Spleen (tissue), 11 donors: Measurements from ENCODE around the gene MAP7D1. TPM values are rescaled to one million over a fixed set of nuclear protein-coding genes. Genes with fewer than 3 reads are reported as not detected.

ENCODE experiments used
- DNase-seq: peaks from one replicate; pipeline ENCODE4 v3.0.0-alpha.2; 2020
- H3K27ac ChIP-seq, 8 donors: fragments of 200-600 bp; sonication (generic) in 7 of 8; 1 replicate in 4 of 8; 2 replicates in 4 of 8; pipeline versions ENCODE4 v1.5.0 to v1.8.0; 2016 to 2021; ENCODE audit warnings: inconsistent platforms in 4 of 8, mild to moderate bottlenecking in 4 of 8, moderate library complexity in 1 of 8
- H3K27me3 ChIP-seq, 7 donors: fragments of 200-600 bp; sonication (generic) in 6 of 7; replicated peaks in 1 of 7; 1 replicate in 4 of 7; 2 replicates in 3 of 7; pipeline versions ENCODE4 v1.5.0 to v1.8.0; 2016 to 2021; ENCODE audit warnings: inconsistent platforms in 3 of 7, mild to moderate bottlenecking in 1 of 7
- H3K36me3 ChIP-seq, 6 donors: fragments of 200-600 bp; sonication (generic) in 5 of 6; 1 replicate in 4 of 6; 2 replicates in 2 of 6; pipeline versions ENCODE4 v1.5.0 to v1.8.0; 2016 to 2021; ENCODE audit warnings: inconsistent platforms in 2 of 6
- H3K4me1 ChIP-seq, 6 donors: fragments of 200-600 bp; sonication (generic) in 5 of 6; 1 replicate in 3 of 6; 2 replicates in 3 of 6; pipeline versions ENCODE4 v1.5.0 to v1.8.0; 2016 to 2021; ENCODE audit warnings: inconsistent platforms in 3 of 6
- H3K4me3 ChIP-seq, 8 donors: fragments of 200-600 bp; sonication (generic) in 7 of 8; 1 replicate in 4 of 8; 2 replicates in 4 of 8; pipeline versions ENCODE4 v1.5.0 to v1.8.0; 2016 to 2021; ENCODE audit warnings: inconsistent platforms in 4 of 8, mild to moderate bottlenecking in 4 of 8, moderate library complexity in 2 of 8
- H3K9me3 ChIP-seq, 8 donors: fragments of 200-600 bp; sonication (generic) in 7 of 8; 1 replicate in 4 of 8; 2 replicates in 4 of 8; pipeline versions ENCODE4 v1.5.0 to v1.8.0; 2016 to 2021; ENCODE audit warnings: inconsistent platforms in 4 of 8
- CTCF ChIP-seq, 11 experiments: fragments of 200-600 bp in 7 of 11; fragments of 450-650 bp in 4 of 11; sonication (generic) in 4 of 11; IDR thresholded peaks in 8 of 11; conservative IDR thresholded peaks in 3 of 11; 1 replicate in 7 of 11; 2 replicates in 4 of 11; pipeline versions ENCODE4 v1.4.0 to v1.8.0; 2016 to 2021; ENCODE audit warnings: antibody characterized with exemption in 11 of 11, inconsistent platforms in 4 of 11, mild to moderate bottlenecking in 1 of 11
- POLR2A ChIP-seq, 3 donors: fragments of 450-650 bp; IDR thresholded peaks; one replicate each; pipeline ENCODE4 v1.5.1; 2017; ENCODE audit warnings: antibody characterized with exemption in 3 of 3, mild to moderate bottlenecking in 1 of 3
- POLR2AphosphoS5 ChIP-seq, 3 donors: sonication (generic); formaldehyde crosslinking; IDR thresholded peaks; one replicate each; pipeline ENCODE4 v1.5.1; 2017; ENCODE audit warnings: antibody characterized with exemption in 3 of 3
- WGBS, 5 donors: extraction: QIAGEN DNeasy Blood & Tissue Kit in 3 of 5; methylation state at CpG; one replicate each; pipeline versions ENCODE4 v1.1.5 to v1.1.7; 2013 to 2018; 5-methylcytosine and 5-hydroxymethylcytosine counted together
- intact Hi-C: fragments of 100-400 bp; cut with DNase I; formaldehyde crosslinking; loops from one replicate; pipeline ENCODE4 v1.15.0; 2023; ENCODE audit warnings: low total_unique reads
- polyA plus RNA-seq, 3 donors: library from polyadenylated mRNA; stranded (reverse); fragments of 200-250 nt; gene quantifications; one replicate each; pipeline ENCODE4 v1.2.1, GENCODE V29; 2013
- total RNA-seq, 7 donors: library from RNA; depleted of rRNA in 3 of 7; stranded (reverse); fragments of >200 nt in 3 of 7; fragmentation: NEBNext Ultra II Directional in 4 of 7; extraction: Animal tissue kit (Norgen Biotek cat#: 25700) in 4 of 7; gene quantifications; one replicate each; pipeline versions ENCODE4 v1.1.0 to v1.2.1, GENCODE V29; 2016 to 2021
- donor health status: healthy with polysubstance abuse.
- donor health status: DM: no; HTN: no; CAD: no; lungs with moderate emphysema.
- donor health status: DM: no; HTN: no; CAD: no.
- donor health status: Bipolar disorder and iron deficiency.
- donor health status: healthy.
- donor health status: DM: no; HTN: no; CAD: no.
- donor health status: DM: yes; HTN: yes; CAD: no.

Gene MAP7D1
- total and polyA plus RNA-seq, 10 donors, result 30.4 to 116 (median 88.0) TPM

DNA sequence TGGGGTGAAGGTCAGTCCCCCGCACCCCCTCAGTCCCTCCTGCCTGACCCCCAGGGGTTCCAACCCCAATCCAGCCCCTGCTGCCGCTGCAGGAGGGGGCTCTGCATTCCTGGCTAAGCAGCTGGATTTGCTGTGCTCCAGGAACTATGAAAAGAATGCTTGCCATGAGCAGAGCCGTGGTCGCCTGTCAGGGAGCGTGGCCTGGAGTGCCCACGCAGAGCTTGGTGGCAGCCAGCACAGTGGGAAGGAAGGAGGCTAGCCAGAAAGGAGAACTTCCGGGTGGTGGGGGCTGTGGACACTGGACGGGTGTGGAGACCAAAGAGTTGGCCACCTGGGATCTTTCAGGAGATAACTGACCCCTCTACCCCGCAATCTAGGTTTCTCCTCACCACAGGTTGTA, 36.5 kb upstream of the MAP7D1 start:
- TF ChIP-seq POLR2AphosphoS5 (IDR thresholded peaks at IDR 0.05) (peak; percentile 31 to 64 (median 32)), CTCF (IDR thresholded peaks at IDR 0.05 in 8 of 11, conservative IDR thresholded peaks at IDR 0.05 in 3 of 11) (no peak), POLR2A (IDR thresholded peaks at IDR 0.05) (no peak)
- Histone ChIP-seq H3K9me3 (no peaks in the 10 kb centered on the region), H3K4me3 (no peak overlapping the region), H3K27ac (peak overlapping the region; percentile 20 to 72 (median 58)), H3K36me3 (no peaks in the 10 kb centered on the region), H3K4me1 (peaks cover 4 to 79% (median 31%) of the 10 kb centered on the region in 6 donors), H3K27me3 (peaks cover 0 to 18% (median 1%) of the 10 kb centered on the region in 7 donors)
- DNase-seq, result no peak
- whole genome bisulfite sequencing, 5 donors, result 52 to 76% (median 57%) methylated on average over 8 to 9 of the region's 9 CpGs
- intact Hi-C loops, result no loop called here

DNA sequence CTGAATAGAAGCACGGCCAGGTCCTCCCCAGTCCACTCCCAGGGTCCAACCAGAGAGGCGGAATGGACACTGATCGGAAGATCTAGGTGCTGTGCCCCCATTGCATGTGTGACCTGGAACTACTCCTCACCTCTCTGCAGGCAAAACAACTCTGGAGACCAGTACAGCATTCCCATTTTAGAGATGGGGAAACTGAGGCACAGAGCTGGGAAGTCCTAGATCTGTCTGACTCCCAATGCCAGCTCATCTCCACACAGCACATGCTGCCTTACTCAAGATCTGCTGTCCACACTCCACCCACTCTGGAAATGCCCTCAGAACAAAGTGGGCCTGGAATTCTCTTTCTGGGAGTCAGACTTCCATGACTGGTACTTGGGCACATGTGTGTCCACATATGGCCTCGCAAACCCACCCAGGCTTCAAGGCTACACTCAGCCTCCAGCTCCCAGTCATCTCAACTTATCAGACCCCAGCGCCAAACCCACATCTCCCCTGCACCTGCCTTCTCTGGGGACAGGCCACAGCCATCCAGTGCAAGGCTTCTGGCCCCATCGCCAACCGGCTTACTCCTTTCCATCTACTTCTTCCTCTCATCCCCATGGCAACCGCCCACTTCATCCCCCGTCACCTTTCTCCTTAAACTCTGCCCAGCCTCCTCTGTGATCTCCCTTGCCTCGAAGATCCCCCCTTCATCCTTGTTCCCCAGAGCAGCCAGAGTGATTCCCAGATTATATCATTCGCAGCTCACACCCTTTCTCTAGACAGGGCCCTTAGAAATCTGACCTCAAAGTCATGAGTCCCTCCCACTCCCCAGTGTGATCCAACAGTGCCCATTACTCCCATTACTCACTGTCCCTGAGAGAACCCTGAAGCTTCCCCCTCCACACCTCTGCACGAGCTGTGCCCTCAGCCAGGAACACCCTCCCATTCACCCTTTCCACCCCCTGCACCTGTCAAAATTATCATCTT, 33.6 kb upstream of the MAP7D1 start:
- DNase-seq, result no peak
- Histone ChIP-seq H3K9me3 (no peaks in the 10 kb centered on the region), H3K27ac (peak overlapping the region in 4 of 8 donors; percentile 43 to 74 (median 67)), H3K36me3 (no peaks in the 10 kb centered on the region), H3K4me3 (peak overlapping the region in 1 of 8 donors; percentile 67), H3K27me3 (peaks cover 0 to 35% (median 10%) of the 10 kb centered on the region in 7 donors), H3K4me1 (peaks cover 7 to 79% (median 33%) of the 10 kb centered on the region in 6 donors)
- TF ChIP-seq CTCF (IDR thresholded peaks at IDR 0.05 in 8 of 11, conservative IDR thresholded peaks at IDR 0.05 in 3 of 11), result no peak
- TF ChIP-seq POLR2AphosphoS5 (IDR thresholded peaks at IDR 0.05), result no peak
- TF ChIP-seq POLR2A (IDR thresholded peaks at IDR 0.05), result no peak
- 82 to 89% (median 86%) methylated on average over 12 of the region's 12 CpGs for WGBS, 5 donors
- intact Hi-C loops, result no loop called here

GRCh38 chr1:36123356-36123755, 32.6 kb upstream of the MAP7D1 start:
- Histone ChIP-seq H3K27ac (peak overlapping the region in 6 of 8 donors; percentile 2 to 74 (median 56)), H3K27me3 (peaks cover 0 to 35% (median 10%) of the 10 kb centered on the region in 7 donors), H3K4me1 (peaks cover 7 to 77% (median 33%) of the 10 kb centered on the region in 6 donors), H3K9me3 (no peaks in the 10 kb centered on the region), H3K36me3 (no peaks in the 10 kb centered on the region), H3K4me3 (peak overlapping the region in 3 of 8 donors; percentile 4 to 67 (median 8))
- DNase-seq, result no peak
- TF ChIP-seq POLR2AphosphoS5 (IDR thresholded peaks at IDR 0.05), result no peak
- no peak for TF ChIP-seq POLR2A (IDR thresholded peaks at IDR 0.05)
- TF ChIP-seq CTCF (IDR thresholded peaks at IDR 0.05 in 8 of 11, conservative IDR thresholded peaks at IDR 0.05 in 3 of 11), result no peak
- intact Hi-C loops, result no loop called here
- 27 to 44% (median 42%) methylated on average over 7 to 8 of the region's 8 CpGs for WGBS, 5 donors
